ENCODE measurements around the gene ADCYAP1R1.

ADCYAP1R1 gene

GRCh38 chr7:31079824-31080511 is 27.9 kb downstream of the ADCYAP1R1 start:
- no peak overlapping the region for H3K4me3 ChIP-seq

GRCh38 chr7:31080763-31081162 is 28.7 kb downstream of the ADCYAP1R1 start:
- H3K4me3 ChIP-seq: no peak overlapping the region

More at GRCh38 chr7:31079824-31080511, 27.9 kb downstream of the ADCYAP1R1 start:
- no peak overlapping the region for H3K27ac ChIP-seq

GRCh38 chr7:31082017-31082416 is 29.9 kb downstream of the ADCYAP1R1 start:
- H3K27ac ChIP-seq: no peak overlapping the region
- no peak overlapping the region for H3K4me3 ChIP-seq

More at GRCh38 chr7:31080763-31081162, 28.7 kb downstream of the ADCYAP1R1 start:
- no peak overlapping the region for H3K27ac ChIP-seq

GRCh38 chr7:31082447-31082846 is 30.3 kb downstream of the ADCYAP1R1 start:
- H3K27ac ChIP-seq: peak overlapping the region in 2 of 21 experiments; percentile 16 to 40
- H3K4me3 ChIP-seq: no peak overlapping the region

- no peak overlapping the region for H3K27ac ChIP-seq
- no peak overlapping the region for H3K4me3 ChIP-seq
Observed at GRCh38 chr7:31083210-31083786, 31.2 kb downstream of the ADCYAP1R1 start.

GRCh38 chr7:31084226-31084625 is 32.1 kb downstream of the ADCYAP1R1 start:
- Histone ChIP-seq H3K27ac (no peak overlapping the region), H3K4me3 (no peak overlapping the region)

GRCh38 chr7:31087351-31087750 is 35.2 kb downstream of the ADCYAP1R1 start:
- Histone ChIP-seq H3K4me3 (no peak overlapping the region), H3K27ac (no peak overlapping the region)

- H3K4me3 ChIP-seq: no peak overlapping the region
Observed at GRCh38 chr7:31091924-31092434, 39.9 kb downstream of the ADCYAP1R1 start.

GRCh38 chr7:31092606-31093005 is 40.5 kb downstream of the ADCYAP1R1 start:
- H3K27ac ChIP-seq: no peak overlapping the region
- no peak overlapping the region for H3K4me3 ChIP-seq

More at GRCh38 chr7:31091924-31092434, 39.9 kb downstream of the ADCYAP1R1 start:
- no peak overlapping the region for H3K27ac ChIP-seq

GRCh38 chr7:31093282-31093681 is 41.2 kb downstream of the ADCYAP1R1 start:
- no peak overlapping the region for H3K27ac ChIP-seq
- H3K4me3 ChIP-seq: no peak overlapping the region

- no peak overlapping the region for H3K27ac ChIP-seq
- H3K4me3 ChIP-seq: no peak overlapping the region
Observed at GRCh38 chr7:31094271-31094670, 42.2 kb downstream of the ADCYAP1R1 start.

GRCh38 chr7:31095286-31096197 is 43.4 kb downstream of the ADCYAP1R1 start:
- Histone ChIP-seq H3K4me3 (no peak overlapping the region), H3K27ac (no peak overlapping the region)

GRCh38 chr7:31096198-31096876 is 44.2 kb downstream of the ADCYAP1R1 start:
- no peak overlapping the region for H3K4me3 ChIP-seq
- H3K27ac ChIP-seq: no peak overlapping the region

GRCh38 chr7:31096877-31097258 is 44.8 kb downstream of the ADCYAP1R1 start:
- no peak overlapping the region for H3K4me3 ChIP-seq
- H3K27ac ChIP-seq: no peak overlapping the region

GRCh38 chr7:31098642-31099360 is 46.7 kb downstream of the ADCYAP1R1 start:
- no peak overlapping the region for H3K4me3 ChIP-seq
- no peak overlapping the region for H3K27ac ChIP-seq

- Histone ChIP-seq H3K27ac (no peak overlapping the region), H3K4me3 (no peak overlapping the region)
Observed at GRCh38 chr7:31099451-31100444, 47.6 kb downstream of the ADCYAP1R1 start.

GRCh38 chr7:31100445-31100844 is 48.3 kb downstream of the ADCYAP1R1 start:
- Histone ChIP-seq H3K27ac (no peak overlapping the region), H3K4me3 (no peak overlapping the region)

- Histone ChIP-seq H3K27ac (no peak overlapping the region), H3K4me3 (no peak overlapping the region)
Observed at GRCh38 chr7:31100871-31101270, 48.8 kb downstream of the ADCYAP1R1 start.

All from skin epidermis (tissue), 12 donors.